ENCODE measurements around the gene TAF11.
"Not testable (repeated sequence)": the region's sequence is repeated elsewhere in the genome, so short reads cannot be mapped to it uniquely, and the experiment has no call there.

The TAF11 gene

GRCh38 chr6:34887753-34888513, at the start of gene TAF11:
Gene TAF11, minus strand, starts transcription at chr6:34888042. Its CDS starts 85 bp downstream, at chr6:34887957.
- TF ChIP-seq CTCF (IDR thresholded peaks at IDR 0.05), result no peak
- H3K4me3 ChIP-seq, result peak within 1 kb of the TSS; percentile 75 to 95
- H3K9me3 ChIP-seq, result no peaks in the 10 kb centered on the region
- DNase-seq, result peak; percentile 96
- intact Hi-C loops (cut with DNase I; ENCODE audit: low total_unique reads), result loop anchor here (5.0 kb wide), 2 partner anchors 96 to 131 kb away; partner anchors contain the start of genes BLTP3A and SNRPC
- H3K4me1 ChIP-seq, result peaks cover 0 to 38% (median 19%) of the 10 kb centered on the region in 4 donors
- peaks cover 0 to 5% (median 4%) of the 10 kb centered on the region in 3 donors for H3K36me3 ChIP-seq
- no peaks in the 10 kb centered on the region for H3K27me3 ChIP-seq
- peak within 1 kb of the TSS; percentile 87 to 88 for H3K27ac ChIP-seq

GRCh38 chr6:34934516-34934915, 46.7 kb upstream of the TAF11 start:
- Histone ChIP-seq H3K4me1 (peaks cover 0 to 31% (median 9%) of the 10 kb centered on the region in 4 donors), H3K9me3 (no peaks in the 10 kb centered on the region), H3K27me3 (no peaks in the 10 kb centered on the region), H3K4me3 (no peak overlapping the region), H3K27ac (no peak overlapping the region), H3K36me3 (no peaks in the 10 kb centered on the region)
- DNase-seq, result peak; percentile 76 to 89
- TF ChIP-seq CTCF (IDR thresholded peaks at IDR 0.05), result no peak
- intact Hi-C loops (cut with DNase I; ENCODE audit: low total_unique reads), result no loop called here

- H3K4me1 ChIP-seq, result peaks cover 0 to 15% (median 8%) of the 10 kb centered on the region in 4 donors
- DNase-seq; intact Hi-C loops (cut with DNase I; ENCODE audit: low total_unique reads): not testable (repeated sequence)
These were observed 44.4 kb upstream of the TAF11 start for GRCh38 chr6:34932202-34932601.

GRCh38 chr6:34930221-34930620, 42.4 kb upstream of the TAF11 start:
- no peaks in the 10 kb centered on the region for H3K36me3 ChIP-seq
- H3K4me3 ChIP-seq, result no peak overlapping the region
- no peak overlapping the region for H3K27ac ChIP-seq
- no peaks in the 10 kb centered on the region for H3K27me3 ChIP-seq
- intact Hi-C loops (cut with DNase I; ENCODE audit: low total_unique reads), result no loop called here
- peaks cover 0 to 14% (median 8%) of the 10 kb centered on the region in 4 donors for H3K4me1 ChIP-seq
- H3K9me3 ChIP-seq, result no peaks in the 10 kb centered on the region
- no peak for DNase-seq
- no peak for TF ChIP-seq CTCF (IDR thresholded peaks at IDR 0.05)

More at GRCh38 chr6:34932202-34932601, 44.4 kb upstream of the TAF11 start:
- H3K27ac ChIP-seq, H3K9me3 ChIP-seq, H3K36me3 ChIP-seq, H3K4me3 ChIP-seq, H3K27me3 ChIP-seq: not testable (repeated sequence)

- no peaks in the 10 kb centered on the region for H3K9me3 ChIP-seq
- peaks cover 0 to 6% (median 2%) of the 10 kb centered on the region in 4 donors for H3K4me1 ChIP-seq
- no peak overlapping the region for H3K27ac ChIP-seq
- no peaks in the 10 kb centered on the region for H3K36me3 ChIP-seq
- H3K27me3 ChIP-seq, result no peaks in the 10 kb centered on the region
- intact Hi-C loops (cut with DNase I; ENCODE audit: low total_unique reads), result no loop called here
- no peak overlapping the region for H3K4me3 ChIP-seq
- TF ChIP-seq CTCF (IDR thresholded peaks at IDR 0.05), result no peak
- no peak for DNase-seq
These were observed 41.6 kb upstream of the TAF11 start for GRCh38 chr6:34929241-34929978.

GRCh38 chr6:34928695-34929094, 40.9 kb upstream of the TAF11 start:
- Histone ChIP-seq H3K4me1 (no peaks in the 10 kb centered on the region), H3K27ac (no peak overlapping the region), H3K36me3 (no peaks in the 10 kb centered on the region), H3K4me3 (no peak overlapping the region), H3K9me3 (no peaks in the 10 kb centered on the region), H3K27me3 (no peaks in the 10 kb centered on the region)
- DNase-seq, result no peak
- intact Hi-C loops (cut with DNase I; ENCODE audit: low total_unique reads), result no loop called here
- TF ChIP-seq CTCF (IDR thresholded peaks at IDR 0.05), result no peak

All from tibial artery (tissue), 4 donors.